Hepatocyte (in vitro differentiated cells): ENCODE measurements around the gene GPR183. TPM values are rescaled to one million over a fixed set of nuclear protein-coding genes. Genes with fewer than 3 reads are reported as not detected.

Experiments used
- DNase-seq: peaks from one replicate; pipeline ENCODE4 v3.0.0-alpha.2; 2016; ENCODE audit warnings: low spot score
- H2AFZ ChIP-seq: fragments of 200-600 bp; sonication (generic); 2 replicates; pipeline ENCODE4 v1.6.0; 2016; ENCODE audit warnings: antibody characterized with exemption, mild to moderate bottlenecking
- H3K27ac ChIP-seq: fragments of 200-600 bp; sonication (generic); 2 replicates; pipeline ENCODE4 v1.5.1; 2016; ENCODE audit warnings: mild to moderate bottlenecking
- H3K27me3 ChIP-seq: fragments of 200-600 bp; sonication (generic); 2 replicates; pipeline ENCODE4 v1.6.1; 2016
- H3K36me3 ChIP-seq: fragments of 200-600 bp; sonication (generic); replicated peaks from 2 replicates; pipeline ENCODE4 v1.5.1; 2016; ENCODE audit warnings: low read depth; ENCODE audit not compliant: insufficient read depth
- H3K4me1 ChIP-seq: fragments of 200-600 bp; sonication (generic); 2 replicates; pipeline ENCODE4 v1.5.1; 2016; ENCODE audit warnings: mild to moderate bottlenecking, moderate library complexity; ENCODE audit not compliant: insufficient read depth
- H3K4me2 ChIP-seq: fragments of 200-600 bp; sonication (generic); 2 replicates; pipeline ENCODE4 v1.6.0; 2016
- H3K4me3 ChIP-seq: fragments of 200-600 bp; sonication (generic); 2 replicates; pipeline ENCODE4 v1.5.1; 2016; ENCODE audit warnings: mild to moderate bottlenecking
- H3K79me2 ChIP-seq: fragments of 200-600 bp; sonication (generic); 2 replicates; pipeline ENCODE4 v1.6.0; 2017; ENCODE audit warnings: mild to moderate bottlenecking
- H3K9me2 ChIP-seq: fragments of 200-600 bp; sonication (generic); replicated peaks from 2 replicates; pipeline ENCODE4 v1.6.0; 2017; ENCODE audit warnings: mild to moderate bottlenecking; ENCODE audit not compliant: insufficient read depth
- H3K9me3 ChIP-seq: fragments of 200-600 bp; sonication (generic); 2 replicates; pipeline ENCODE4 v1.5.1; 2016; ENCODE audit warnings: low read depth, mild to moderate bottlenecking
- H4K20me1 ChIP-seq: fragments of 200-600 bp; sonication (generic); 2 replicates; pipeline ENCODE4 v1.6.0; 2016; ENCODE audit warnings: mild to moderate bottlenecking; ENCODE audit not compliant: insufficient read depth, poor library complexity, severe bottlenecking
- CTCF ChIP-seq: fragments of 200-600 bp; sonication (generic); IDR thresholded peaks from 2 replicates; pipeline ENCODE4 v1.5.1; 2016; ENCODE audit warnings: antibody characterized with exemption, mild to moderate bottlenecking; ENCODE audit not compliant: poor library complexity
- EZH2 ChIP-seq: fragments of 200-600 bp; sonication (generic); IDR thresholded peaks from 2 replicates; pipeline ENCODE4 v1.6.1; 2016; ENCODE audit warnings: antibody characterized with exemption, mild to moderate bottlenecking, borderline replicate concordance
- EZH2phosphoT487 ChIP-seq: fragments of 200-600 bp; sonication (generic); IDR thresholded peaks from one replicate; pipeline ENCODE4 v1.6.1; 2018; ENCODE audit warnings: antibody characterized with exemption, mild to moderate bottlenecking, low read depth, moderate library complexity; ENCODE audit not compliant: unreplicated experiment, severe bottlenecking
- WGBS: methylation state at CpG from one replicate; pipeline ENCODE4 v1.1.6; 2016; ENCODE audit warnings: low lambda C conversion rate; ENCODE audit errors: missing lambda C conversion rate; 5-methylcytosine and 5-hydroxymethylcytosine counted together
- polyA plus RNA-seq: library from polyadenylated mRNA; unstranded; fragments of >200 nt; fragmentation: Nextera tagmentation; extraction: Ambion mirVana; gene quantifications from 2 replicates; pipeline ENCODE4 v1.2.1, GENCODE V29; 2016
- total RNA-seq: library from RNA; depleted of rRNA; stranded (reverse); fragments of >200 nt; gene quantifications from 2 replicates; pipeline ENCODE4 v1.2.3, GENCODE V29; 2014

Gene GPR183
- total and polyA plus RNA-seq, 2 experiments from 2014 or later: 1.4 to 5.2 TPM

GRCh38 chr13:99303863-99304521, 3.2 kb downstream of the GPR183 start:
- Histone ChIP-seq H2AFZ (no peak overlapping the region), H3K27ac (no peak overlapping the region), H3K79me2 (no peaks in the 10 kb centered on the region), H3K4me3 (no peak overlapping the region), H3K36me3 (no peaks in the 10 kb centered on the region), H3K9me2 (no peaks in the 10 kb centered on the region), H4K20me1 (no peaks in the 10 kb centered on the region), H3K4me2 (no peak overlapping the region), H3K9me3 (no peaks in the 10 kb centered on the region), H3K27me3 (no peaks in the 10 kb centered on the region), H3K4me1 (peaks cover 13% of the 10 kb centered on the region)
- no peak for DNase-seq
- WGBS: 93% methylated on average over 14 of the region's 14 CpGs
- TF ChIP-seq EZH2 (no peak), CTCF (no peak), EZH2phosphoT487 (no peak)

GRCh38 chr13:99302637-99303505, 4.3 kb downstream of the GPR183 start:
- no peak for DNase-seq
- WGBS: 98% methylated on average over 8 of the region's 8 CpGs
- no peaks in the 10 kb centered on the region for H4K20me1 ChIP-seq
- no peaks in the 10 kb centered on the region for H3K79me2 ChIP-seq
- no peak for TF ChIP-seq EZH2phosphoT487
- H3K9me3 ChIP-seq: no peaks in the 10 kb centered on the region
- H3K36me3 ChIP-seq: no peaks in the 10 kb centered on the region
- no peak overlapping the region for H3K4me3 ChIP-seq
- H3K27ac ChIP-seq: no peak overlapping the region
- peaks cover 13% of the 10 kb centered on the region for H3K4me1 ChIP-seq
- no peaks in the 10 kb centered on the region for H3K9me2 ChIP-seq
- H2AFZ ChIP-seq: no peak overlapping the region
- H3K27me3 ChIP-seq: no peaks in the 10 kb centered on the region
- H3K4me2 ChIP-seq: no peak overlapping the region

- H3K79me2 ChIP-seq: no peaks in the 10 kb centered on the region
- DNase-seq: no peak
These were observed 5.1 kb downstream of the GPR183 start for GRCh38 chr13:99301913-99302636.

More at GRCh38 chr13:99301913-99302636, 5.1 kb downstream of the GPR183 start:
- Histone ChIP-seq H3K4me2 (no peak overlapping the region), H4K20me1 (no peaks in the 10 kb centered on the region), H3K4me3 (no peak overlapping the region), H3K9me2 (no peaks in the 10 kb centered on the region), H3K27me3 (no peaks in the 10 kb centered on the region), H3K27ac (no peak overlapping the region), H3K36me3 (no peaks in the 10 kb centered on the region), H3K4me1 (peaks cover 7% of the 10 kb centered on the region), H2AFZ (no peak overlapping the region), H3K9me3 (no peaks in the 10 kb centered on the region)
- TF ChIP-seq EZH2phosphoT487: no peak
- no peak for TF ChIP-seq CTCF
- no peak for TF ChIP-seq EZH2
- WGBS: 95% methylated on average over 1 of the region's 1 CpG
